LHCN-M2 (cell line): ENCODE data around the gene IFNLR1. TPM values are rescaled to one million over a fixed set of nuclear protein-coding genes. Genes with fewer than 3 reads are reported as not detected.

ENCODE experiments used
- DNase-seq: peaks from one replicate; pipeline ENCODE4 v3.0.0-alpha.2; 2012; ENCODE audit warnings: low read depth
- total RNA-seq: library from RNA; depleted of rRNA; stranded (reverse); fragments of >200 nt; gene quantifications from 2 replicates; pipeline ENCODE4 v1.2.3, GENCODE V29; 2014

The IFNLR1 gene
- total RNA-seq, 1 experiment from 2014 or later: not detected

DNA sequence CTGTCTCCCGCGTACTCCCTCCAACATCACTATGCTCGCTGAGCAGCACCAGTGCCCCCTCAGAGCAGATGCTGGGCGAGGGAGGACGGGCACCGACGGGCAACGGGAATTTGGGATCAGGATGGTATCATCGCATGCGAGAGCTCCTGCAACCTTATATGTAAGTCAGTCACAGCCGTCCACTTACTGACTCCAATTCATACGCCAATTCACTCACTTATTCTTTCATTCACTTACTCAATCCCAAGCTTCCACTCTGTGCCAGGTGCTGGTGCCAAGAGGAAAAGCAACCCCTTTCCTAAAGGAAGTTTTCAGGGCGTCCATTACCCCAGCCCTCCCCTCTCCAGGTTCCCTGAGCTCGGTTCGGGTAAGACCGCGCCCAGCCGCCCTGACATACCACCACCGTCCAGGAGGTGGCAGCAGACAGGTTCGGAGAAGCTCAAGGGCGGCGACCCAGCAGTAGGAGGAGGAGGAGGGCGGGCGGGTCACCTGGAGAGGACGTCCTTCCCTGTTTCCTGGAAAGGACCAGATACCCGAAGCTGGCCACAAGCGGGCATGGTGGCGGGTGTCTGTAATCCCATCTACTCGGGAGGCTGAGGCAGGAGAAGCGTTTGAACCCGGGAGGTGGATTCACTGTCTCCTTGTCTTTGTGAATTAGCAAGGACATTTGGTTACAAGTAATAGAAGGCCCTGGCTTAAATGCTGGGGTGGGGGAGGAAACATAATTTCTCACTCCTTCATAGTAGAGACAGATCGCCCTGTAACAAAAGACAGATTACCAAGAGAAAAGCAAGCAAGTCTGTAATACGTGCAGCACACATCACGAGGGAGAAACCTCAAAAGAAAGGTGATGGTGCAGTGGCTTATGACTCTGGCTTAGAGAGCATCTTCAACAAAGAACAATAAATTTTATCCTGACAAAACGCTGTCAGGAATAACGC is 36.6 kb downstream of the IFNLR1 start:
- peak; percentile 63 for DNase-seq

DNA sequence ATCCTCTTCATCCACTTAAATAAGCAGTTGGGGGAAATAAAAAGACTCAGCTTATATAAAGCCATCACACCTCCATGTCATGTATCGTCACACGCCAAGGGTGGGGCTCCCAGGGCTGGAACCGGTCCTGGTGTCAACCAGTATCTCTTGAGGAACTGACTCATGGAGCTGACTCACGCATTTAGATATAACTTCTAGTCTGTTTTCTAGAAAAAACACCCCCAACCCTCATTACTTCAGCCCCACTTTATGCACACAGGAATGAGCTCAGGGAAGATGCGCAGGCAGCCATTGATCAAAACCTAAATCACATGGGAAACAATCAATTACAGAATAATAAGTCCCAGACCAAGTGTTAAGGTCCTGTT is 37.2 kb downstream of the IFNLR1 start:
- DNase-seq: peak; percentile 55

GRCh38 chr1:24147816-24148215 is 39.3 kb downstream of the IFNLR1 start:
- DNase-seq: no peak

DNA sequence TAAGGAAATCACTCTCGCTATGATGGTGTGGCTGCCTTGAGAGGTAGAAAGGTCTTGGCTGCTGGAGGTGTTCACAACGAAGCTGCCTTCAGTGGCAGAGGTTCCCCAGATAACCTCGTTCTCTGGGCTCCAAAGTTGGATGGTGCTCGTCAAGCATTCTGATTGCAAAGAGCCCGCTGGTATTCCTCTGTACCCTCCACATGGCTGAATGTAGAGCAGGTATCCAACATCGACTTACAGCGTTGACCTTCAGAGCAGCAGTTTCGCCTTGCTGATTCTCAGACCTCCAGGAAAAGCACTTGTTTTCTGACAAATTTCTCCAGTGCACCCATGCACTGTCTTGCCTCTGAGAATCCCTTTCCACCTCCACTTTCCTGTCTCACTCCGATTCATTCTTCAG is 39.9 kb downstream of the IFNLR1 start:
- DNase-seq: no peak

- DNase-seq: no peak
Measured at GRCh38 chr1:24142546-24143534, 44.2 kb downstream of the IFNLR1 start, which contains the start of gene IL22RA1. Gene IL22RA1 (minus strand): TSS chr1:24143140. CDS start chr1:24143082, 58 bp downstream.

- no peak for DNase-seq
Measured at GRCh38 chr1:24141311-24141997, 45.6 kb downstream of the IFNLR1 start.

- DNase-seq: no peak
Measured at GRCh38 chr1:24140741-24141181, 46.3 kb downstream of the IFNLR1 start.

- DNase-seq: no peak
Measured at GRCh38 chr1:24139841-24140425, 47.2 kb downstream of the IFNLR1 start.

DNA sequence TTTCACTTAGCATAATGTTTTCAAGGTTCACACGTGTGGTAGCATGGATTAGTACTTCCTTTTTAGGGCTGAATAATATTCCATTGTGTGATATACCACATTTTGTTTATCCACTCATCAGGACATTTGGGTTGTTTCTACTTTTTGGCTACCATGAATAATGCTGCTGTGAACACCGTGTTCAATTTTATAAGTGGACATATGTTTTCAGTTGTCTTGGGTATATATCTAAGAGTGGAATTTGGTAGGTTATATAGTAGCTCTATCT is 47.9 kb downstream of the IFNLR1 start:
- no peak for DNase-seq

- no peak for DNase-seq
Measured at GRCh38 chr1:24138476-24139221, 48.4 kb downstream of the IFNLR1 start.

- no peak for DNase-seq
Measured at GRCh38 chr1:24136956-24137539, 50.0 kb downstream of the IFNLR1 start.

DNA sequence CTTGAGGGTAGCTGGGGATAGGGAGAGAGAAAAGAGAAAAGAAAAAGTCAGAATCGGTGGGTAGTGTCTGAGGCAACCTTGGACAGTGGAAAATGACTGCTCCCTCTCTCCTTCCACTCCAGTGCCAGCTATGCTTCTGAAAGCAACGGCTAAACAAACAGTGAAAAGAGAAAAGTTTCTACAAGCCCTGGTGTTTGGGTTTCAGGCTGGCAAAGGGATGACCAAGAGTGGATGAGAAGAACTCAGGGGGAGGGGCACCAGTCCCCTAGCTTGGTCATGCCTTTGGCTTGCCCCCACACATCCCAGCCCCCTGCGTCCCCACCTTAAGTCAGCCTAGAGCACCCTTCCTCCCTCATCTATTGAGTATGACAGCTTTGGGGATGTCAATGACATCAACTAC is 52.7 kb downstream of the IFNLR1 start:
- no peak for DNase-seq

GRCh38 chr1:24133819-24134218 is 53.3 kb downstream of the IFNLR1 start:
- DNase-seq: no peak

DNA sequence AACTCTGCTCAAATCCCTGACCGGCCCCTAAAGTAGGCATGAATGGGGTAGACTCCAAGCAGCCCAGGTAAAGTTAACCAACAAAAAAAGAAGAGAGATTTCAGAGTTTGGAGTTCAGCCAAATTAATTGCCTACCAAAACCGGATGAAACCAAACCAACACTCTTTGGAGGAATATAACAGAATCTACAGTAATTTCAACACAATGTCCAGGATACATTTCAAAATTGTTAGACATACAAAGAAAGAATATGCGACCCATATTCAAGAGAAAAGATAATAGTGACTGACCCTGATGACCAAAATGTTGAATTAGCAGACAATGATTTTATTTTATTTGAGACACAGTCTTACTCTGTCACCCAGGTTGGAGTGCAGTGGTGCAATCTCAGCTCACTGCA is 56.7 kb downstream of the IFNLR1 start:
- DNase-seq: no peak

GRCh38 chr1:24127801-24128363 is 59.2 kb downstream of the IFNLR1 start:
- no peak for DNase-seq

DNA sequence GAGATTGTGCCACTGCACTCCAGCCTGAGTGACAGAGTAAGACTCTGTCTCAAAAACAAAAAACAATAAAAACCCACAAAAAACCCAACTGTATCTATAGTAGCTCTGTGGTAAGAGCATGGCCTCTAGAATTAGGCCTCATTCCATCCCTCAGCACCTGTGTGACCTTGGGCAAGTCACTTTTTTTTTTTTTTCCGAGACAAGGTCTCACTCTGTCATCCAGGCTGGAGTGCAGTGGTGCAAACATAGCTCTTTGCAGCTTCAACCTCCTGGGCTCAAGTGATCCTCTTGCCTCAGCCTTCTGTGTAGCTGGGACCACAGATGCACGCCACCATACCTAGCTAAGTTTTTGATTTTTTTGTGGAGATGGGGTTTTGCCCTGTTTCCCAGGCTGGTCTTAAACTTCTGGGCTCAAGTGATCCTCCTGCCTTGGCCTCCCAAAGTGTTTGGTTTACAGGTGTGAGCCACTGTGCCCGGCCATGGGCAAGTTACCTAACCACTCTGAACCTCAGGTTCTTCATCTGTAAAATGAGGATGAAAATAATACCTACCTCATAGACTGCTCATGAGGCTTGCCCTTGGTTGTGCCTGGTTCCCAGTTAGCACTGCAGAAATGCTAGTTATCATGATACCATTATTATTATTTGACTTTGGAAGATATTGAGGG is 59.8 kb downstream of the IFNLR1 start:
- DNase-seq: no peak

- no peak for DNase-seq
Measured at GRCh38 chr1:24126672-24127023, 60.4 kb downstream of the IFNLR1 start.

DNA sequence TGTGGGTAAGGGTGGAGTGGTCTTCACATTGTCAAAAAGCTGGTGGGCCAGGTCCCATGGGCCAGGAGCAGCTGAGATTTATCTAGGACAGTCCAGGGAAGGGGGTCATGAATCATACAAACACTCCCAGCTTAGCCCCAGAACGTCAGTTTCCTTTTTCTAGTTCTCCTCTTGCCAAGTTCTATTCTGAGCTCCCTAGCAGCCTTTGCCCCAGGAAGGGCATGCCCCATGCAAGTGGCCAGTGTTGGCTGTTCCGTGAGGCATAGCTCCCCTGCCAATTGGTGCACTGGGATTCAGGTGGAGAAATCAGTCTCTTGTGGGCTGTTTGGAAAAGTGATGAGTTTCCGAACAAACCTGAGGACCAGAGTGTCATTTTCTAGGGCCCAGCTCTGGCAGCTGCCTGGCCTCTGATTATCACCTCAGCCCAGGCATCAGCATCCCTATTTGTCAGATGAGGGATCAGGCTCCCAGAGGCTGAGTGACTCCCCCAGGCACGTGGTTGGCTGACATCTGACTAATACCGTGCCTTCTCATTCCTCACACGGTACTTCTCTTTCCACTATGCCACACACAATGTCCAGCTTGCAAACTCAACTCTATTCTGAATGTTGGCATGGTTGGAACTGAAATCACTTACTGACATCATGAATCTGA is 60.9 kb downstream of the IFNLR1 start:
- DNase-seq: peak; percentile 45

DNA sequence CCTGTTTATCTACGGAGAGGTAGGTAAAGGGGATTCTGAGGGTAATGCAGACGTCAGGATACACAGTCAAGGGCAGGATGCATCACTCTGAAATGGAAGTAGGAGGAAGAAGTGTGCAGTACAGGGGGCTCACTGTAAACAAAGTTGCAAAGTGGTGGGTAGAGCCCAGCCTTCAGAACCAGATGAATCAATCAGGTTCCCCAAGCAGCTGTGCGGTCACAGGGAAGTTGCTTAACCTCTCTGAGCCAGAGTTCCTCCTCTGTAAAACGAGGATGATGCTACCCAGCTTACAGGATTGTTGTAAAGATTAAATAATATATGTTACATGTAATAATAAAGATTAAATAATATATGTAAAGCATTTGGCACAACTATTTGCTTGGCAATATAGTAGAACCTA is 61.6 kb downstream of the IFNLR1 start:
- DNase-seq: no peak
